Effector CD4-positive, alpha-beta T cell (primary cell): Measurements from ENCODE around the gene SLC43A1.

ENCODE experiments used
- DNase-seq: peaks from one replicate; pipeline ENCODE4 v3.0.0-alpha.2; 2020

The SLC43A1 gene

DNA sequence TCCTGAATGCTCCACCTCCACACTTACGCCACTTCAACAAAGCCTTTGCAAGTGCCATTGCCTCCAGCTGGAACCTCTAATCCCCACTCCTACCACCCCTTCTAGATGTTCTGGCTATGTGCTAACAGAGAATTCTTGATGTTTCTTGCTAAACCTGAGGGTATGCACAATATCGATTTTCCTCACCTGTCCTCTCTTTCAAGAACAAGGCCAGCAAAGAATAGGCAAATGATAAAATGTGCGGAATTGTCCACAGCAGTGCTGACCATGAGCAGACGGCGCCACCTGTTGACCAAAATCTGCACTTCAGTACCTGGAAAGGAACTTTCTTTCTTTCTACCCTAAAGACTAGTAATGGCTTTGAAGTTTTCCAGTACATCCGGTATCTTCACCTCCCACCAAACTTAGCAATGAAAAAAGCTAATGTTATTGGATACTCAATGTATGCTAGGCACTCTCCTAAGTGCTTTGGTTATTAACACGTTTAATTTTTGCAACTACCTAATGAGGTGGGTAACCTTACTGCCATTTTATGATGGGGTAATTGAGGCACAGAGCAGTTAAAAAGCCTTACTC is 11.6 kb upstream of the SLC43A1 start:
- DNase-seq, result peak; percentile 72

DNA sequence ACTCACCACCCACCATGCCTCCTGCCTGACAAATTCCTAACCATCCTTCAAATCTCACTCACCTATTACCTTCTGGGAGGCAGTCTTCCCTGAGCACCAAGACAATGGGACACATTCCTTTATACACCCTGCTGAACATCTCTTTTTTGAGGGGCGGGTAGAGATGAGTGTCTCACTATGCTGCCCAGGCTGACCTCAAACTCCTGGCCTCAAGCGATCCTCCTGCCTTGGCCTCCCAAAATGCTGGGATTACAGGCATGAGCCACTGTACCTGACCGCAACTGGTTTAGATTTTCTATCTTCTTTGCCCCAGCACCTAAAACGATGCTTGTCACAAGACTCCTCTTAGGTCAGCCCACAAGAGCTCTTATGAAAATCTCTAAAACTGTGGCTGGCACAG is 7.9 kb upstream of the SLC43A1 start:
- DNase-seq, result no peak

- no peak for DNase-seq
Observed at GRCh38 chr11:57521116-57521515, 5.6 kb upstream of the SLC43A1 start.

DNA sequence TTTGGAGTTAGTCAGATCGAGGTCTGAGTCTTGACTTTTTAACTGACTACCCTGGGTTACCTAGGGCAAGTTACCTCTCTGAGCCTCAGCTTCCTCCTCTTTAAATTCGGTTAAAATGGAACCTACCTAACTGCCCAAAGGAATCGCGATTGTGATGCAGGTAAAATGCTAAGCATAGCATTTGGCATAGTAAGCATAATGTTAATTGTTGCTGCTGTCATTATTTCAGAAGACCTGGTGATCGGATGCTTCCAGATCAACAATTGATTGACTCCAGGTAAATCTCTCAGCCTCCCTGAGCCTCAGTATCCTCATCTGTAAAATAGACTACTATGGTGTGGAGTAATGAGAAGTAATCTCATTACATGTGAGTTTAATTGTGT is 550 bp upstream of the SLC43A1 start:
- no peak for DNase-seq

- DNase-seq, result peak; percentile 35
Observed at GRCh38 chr11:57514538-57515331, 767 bp downstream of the SLC43A1 start.

GRCh38 chr11:57513911-57514537 is 1.5 kb downstream of the SLC43A1 start:
- no peak for DNase-seq

DNA sequence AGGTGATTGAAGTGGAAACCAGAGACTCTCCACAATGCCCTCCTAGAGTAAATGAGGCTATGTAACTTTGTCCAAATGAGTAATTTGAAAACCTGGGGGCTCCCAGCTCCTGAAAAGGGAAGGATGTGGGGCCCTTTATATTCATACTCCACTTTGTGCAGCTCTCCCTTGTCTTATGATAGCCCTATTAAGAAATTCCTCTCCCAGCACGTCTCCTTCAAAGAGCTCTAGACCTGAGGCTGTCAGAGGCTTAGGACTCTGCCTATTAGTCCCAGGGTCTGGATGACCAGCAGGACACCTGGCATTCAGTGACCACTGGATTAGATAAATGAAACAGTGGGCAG is 2.1 kb downstream of the SLC43A1 start:
- no peak for DNase-seq

- no peak for DNase-seq
Observed at GRCh38 chr11:57512646-57513451, 2.7 kb downstream of the SLC43A1 start.

GRCh38 chr11:57511741-57512430 is 3.6 kb downstream of the SLC43A1 start:
- DNase-seq, result no peak

GRCh38 chr11:57508341-57509170 is 6.9 kb downstream of the SLC43A1 start:
- DNase-seq, result no peak

DNA sequence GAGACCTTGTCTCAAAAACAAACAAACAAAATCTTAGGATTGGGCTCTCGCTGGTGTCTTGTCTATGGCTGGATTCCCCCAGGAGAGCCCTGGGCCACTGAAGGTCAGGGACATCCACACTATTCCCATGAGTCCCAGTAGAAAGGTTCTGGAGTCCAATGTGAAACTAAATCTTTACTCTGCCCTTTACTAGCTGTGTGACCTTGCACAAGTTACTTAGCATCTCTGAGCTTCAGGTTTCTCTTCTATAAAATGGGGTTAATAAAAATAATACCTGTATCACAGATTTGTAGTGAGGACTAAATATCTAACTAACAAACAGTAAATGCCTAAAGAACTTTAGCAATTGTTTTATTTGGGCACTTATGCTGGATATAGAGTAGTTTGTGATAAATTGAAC is 9.0 kb downstream of the SLC43A1 start:
- DNase-seq, result no peak

DNA sequence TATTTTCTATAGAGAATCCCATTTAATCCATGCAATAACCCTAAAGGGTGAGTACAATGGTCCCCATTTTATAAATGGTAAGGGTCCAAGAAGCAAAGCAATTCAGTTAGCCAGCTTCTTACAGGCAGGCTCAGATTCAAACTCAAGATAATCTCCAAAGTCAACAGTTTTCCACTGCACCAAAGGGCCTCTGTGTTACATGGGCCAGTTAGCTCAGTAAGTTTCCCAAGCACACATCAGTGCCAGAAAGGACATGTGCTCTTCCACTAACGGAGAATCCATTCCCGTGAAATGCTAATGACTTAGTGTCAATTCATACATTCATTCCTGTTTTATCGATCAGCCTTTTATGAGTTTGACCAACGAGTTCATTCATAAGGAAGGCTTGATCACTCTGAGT is 11.0 kb downstream of the SLC43A1 start:
- DNase-seq, result no peak

DNA sequence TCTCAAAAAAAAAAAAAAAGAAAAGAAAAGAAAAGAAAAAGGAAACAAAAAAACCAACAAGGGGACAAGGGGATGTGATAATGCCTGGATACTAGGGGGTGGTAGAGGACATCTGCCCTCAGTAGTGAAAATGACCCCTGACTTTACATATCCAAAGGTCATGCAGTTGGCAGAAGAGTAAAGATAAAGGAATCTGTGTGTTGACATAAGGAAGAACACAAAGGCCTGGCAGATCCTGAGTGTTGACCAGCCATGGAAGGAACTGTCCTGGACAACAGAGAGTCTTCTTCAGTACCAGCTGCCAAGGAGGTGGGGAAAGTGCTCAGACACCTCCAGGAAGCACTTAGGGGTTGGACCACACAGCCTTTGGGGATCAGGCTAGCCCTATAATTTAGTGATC is 12.6 kb downstream of the SLC43A1 start:
- DNase-seq, result no peak

DNA sequence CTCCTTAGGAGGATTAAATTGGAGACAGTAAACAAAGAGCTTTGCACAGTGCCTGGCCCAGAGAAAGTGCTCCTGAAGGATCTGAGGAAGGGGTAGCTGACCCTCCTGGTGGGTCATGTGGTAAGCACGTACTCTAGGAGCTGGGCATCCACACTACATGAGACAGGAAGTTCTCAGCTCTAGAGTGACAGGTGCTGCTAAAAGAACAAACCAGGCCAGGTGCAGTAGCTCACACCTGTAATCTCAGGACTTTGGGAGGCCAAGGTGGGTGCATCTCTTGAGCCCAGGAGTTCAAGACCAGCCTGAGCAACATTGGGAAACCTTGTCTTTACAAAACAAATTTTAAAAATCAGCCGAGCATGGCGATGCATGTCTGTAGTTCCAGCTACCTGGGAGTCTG is 13.1 kb downstream of the SLC43A1 start:
- DNase-seq, result no peak

DNA sequence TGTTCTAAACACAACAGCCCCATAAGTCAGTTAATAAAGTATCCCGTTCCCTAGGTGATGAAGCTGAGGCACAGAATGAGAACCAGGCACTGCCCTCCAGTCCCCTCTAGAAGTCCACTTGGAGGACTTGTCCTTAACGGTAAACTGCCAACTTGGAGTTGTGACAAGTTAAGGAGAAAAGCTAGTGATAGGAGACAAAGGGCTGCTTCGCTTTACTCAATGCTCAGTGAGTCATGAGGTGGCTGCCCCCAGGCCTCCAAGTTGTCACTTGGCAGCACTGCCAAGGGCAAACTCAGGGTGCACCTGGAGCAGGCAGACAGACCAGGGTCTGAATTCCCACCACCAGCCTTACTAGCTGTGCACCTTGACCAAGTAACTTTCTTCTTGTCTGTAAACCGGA is 13.5 kb downstream of the SLC43A1 start:
- DNase-seq, result no peak

GRCh38 chr11:57500926-57501325 is 14.6 kb downstream of the SLC43A1 start:
- no peak for DNase-seq

DNA sequence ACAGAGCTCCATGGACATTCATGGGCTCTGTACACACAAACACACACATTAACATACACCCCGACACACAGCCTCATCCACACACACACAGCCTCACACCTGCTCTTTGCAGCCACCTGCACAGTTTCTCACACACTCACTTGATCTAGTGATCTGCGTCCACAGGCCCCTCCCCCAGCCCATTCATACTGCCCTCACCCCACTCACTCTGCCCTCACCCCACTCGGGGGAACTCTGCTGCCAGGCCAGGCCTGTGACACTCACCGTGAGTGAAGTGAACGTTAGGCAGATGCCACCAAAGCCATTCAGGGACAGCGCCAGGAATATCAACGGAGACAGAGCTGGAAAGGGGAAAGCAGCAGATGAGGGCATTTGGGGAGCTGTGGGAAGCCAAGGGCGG is 15.0 kb downstream of the SLC43A1 start:
- no peak for DNase-seq

DNA sequence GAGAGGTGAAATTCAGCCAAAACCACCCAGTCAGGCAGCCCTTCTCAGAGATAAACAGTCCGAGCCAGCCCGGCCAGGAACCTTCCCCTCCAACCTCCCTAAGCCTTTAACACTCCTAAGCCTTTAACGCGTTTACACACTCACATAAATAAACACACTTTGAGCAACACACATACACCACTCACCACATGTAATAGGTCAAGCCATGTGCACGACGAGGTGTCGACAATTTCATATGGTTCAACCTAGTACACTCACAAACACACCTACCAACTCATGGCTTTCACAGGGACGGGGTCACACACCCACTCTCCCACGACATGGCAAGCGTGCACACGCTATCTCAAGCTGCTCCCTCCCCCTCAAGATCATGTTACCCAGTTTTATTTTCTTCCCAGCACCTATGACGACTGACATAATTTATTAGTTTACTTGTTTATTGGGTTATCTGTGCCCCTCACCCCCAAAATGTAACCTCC is 15.5 kb downstream of the SLC43A1 start:
- DNase-seq, result no peak

DNA sequence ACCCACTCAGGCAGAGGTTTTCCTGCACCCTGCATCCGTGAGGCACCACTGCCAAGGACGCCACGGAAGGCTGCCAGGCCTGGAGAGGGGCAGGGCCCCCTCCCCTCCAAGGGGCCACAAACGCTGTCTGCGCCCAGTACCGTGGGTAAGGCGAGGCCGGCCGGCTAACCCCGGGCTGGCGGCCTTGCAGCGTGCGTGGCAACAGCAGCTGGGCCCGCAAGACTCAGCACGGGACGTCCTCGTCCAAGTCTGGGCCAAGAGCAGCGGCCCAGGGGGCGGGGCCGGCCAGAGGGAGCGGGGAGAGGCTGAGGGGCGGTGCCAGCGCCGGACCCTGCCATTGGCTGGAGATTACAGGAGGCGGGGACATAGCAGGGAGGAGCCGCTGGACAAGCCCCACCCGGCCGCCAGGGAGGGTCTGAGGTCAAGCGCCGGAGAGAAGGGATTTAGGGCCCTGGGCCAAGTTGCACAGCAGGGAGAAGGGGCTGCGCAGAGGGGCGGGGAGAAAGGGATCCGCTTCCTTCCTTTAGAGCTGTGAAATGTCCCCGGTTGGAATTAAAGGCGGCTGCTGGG is 16.0 kb downstream of the SLC43A1 start:
- no peak for DNase-seq

GRCh38 chr11:57498540-57498939 is 17.0 kb downstream of the SLC43A1 start:
- no peak for DNase-seq
